Panc1 (cell line): ENCODE results near the gene LTBP3.
"Not testable (repeated sequence)": the region's sequence is repeated elsewhere in the genome, so short reads cannot be mapped to it uniquely, and the experiment has no call there.

Source experiments
- CTCF ChIP-seq: fragments of 450-650 bp; IDR thresholded peaks from 2 replicates; pipeline ENCODE4 v1.5.1; 2017; ENCODE audit warnings: mild to moderate bottlenecking
- POLR2AphosphoS5 ChIP-seq: IDR thresholded peaks from 2 replicates; pipeline ENCODE4 v1.6.1; 2012; ENCODE audit warnings: mild to moderate bottlenecking, low read depth, low read length, moderate library complexity
- REST ChIP-seq, 2 experiments: IDR thresholded peaks; 2 replicates each; pipeline ENCODE4 v1.6.1; 2011 to 2012; ENCODE audit warnings: low read depth in 2 of 2, control low read depth in 1 of 2, low read length in 1 of 2, mild to moderate bottlenecking in 1 of 2, moderate library complexity in 1 of 2; ENCODE audit not compliant: insufficient read depth in 1 of 2
- TCF7L2 ChIP-seq: IDR thresholded peaks from 2 replicates; pipeline ENCODE4 v1.6.1; 2011; ENCODE audit warnings: mild to moderate bottlenecking, low read depth, low read length, inconsistent platforms

GRCh38 chr11:65521777-65522521 lies 36.2 kb downstream of the LTBP3 start:
- TF ChIP-seq CTCF; POLR2AphosphoS5; REST (IDR thresholded peaks at IDR 0.05; ENCODE audit: insufficient read depth in 1 of 2, low read depth in 2 of 2, low read length in 1 of 2); TCF7L2: not testable (repeated sequence)
